ENCODE measurements around the gene PDE8A.

The PDE8A gene

GRCh38 chr15:84949043-84949442 lies 32.6 kb upstream of the PDE8A start:
- H3K36me3 ChIP-seq = no peaks in the 10 kb centered on the region
- no peaks in the 10 kb centered on the region for H3K9me3 ChIP-seq
- H3K27me3 ChIP-seq = no peaks in the 10 kb centered on the region
- peaks cover 0 to 43% (median 19%) of the 10 kb centered on the region in 4 donors for H3K4me1 ChIP-seq
- H3K27ac ChIP-seq = peak overlapping the region; percentile 49 to 62
- TF ChIP-seq CTCF (IDR thresholded peaks at IDR 0.05) = no peak
- no peak overlapping the region for H3K4me3 ChIP-seq
- no peak for DNase-seq
- intact Hi-C loops (cut with DNase I; ENCODE audit: low total_unique reads) = no loop called here

- TF ChIP-seq CTCF (IDR thresholded peaks at IDR 0.05) = no peak
- Histone ChIP-seq H3K4me1 (peaks cover 0 to 43% (median 19%) of the 10 kb centered on the region in 4 donors), H3K27ac (peak overlapping the region; percentile 49 to 62), H3K9me3 (no peaks in the 10 kb centered on the region), H3K36me3 (no peaks in the 10 kb centered on the region), H3K27me3 (no peaks in the 10 kb centered on the region), H3K4me3 (no peak overlapping the region)
- intact Hi-C loops (cut with DNase I; ENCODE audit: low total_unique reads) = no loop called here
- no peak for DNase-seq
These were observed 31.6 kb upstream of the PDE8A start for GRCh38 chr15:84949845-84950569.

- no peaks in the 10 kb centered on the region for H3K36me3 ChIP-seq
- H3K27me3 ChIP-seq = no peaks in the 10 kb centered on the region
- no peak for DNase-seq
- no peak for TF ChIP-seq CTCF (IDR thresholded peaks at IDR 0.05)
- no peaks in the 10 kb centered on the region for H3K9me3 ChIP-seq
- intact Hi-C loops (cut with DNase I; ENCODE audit: low total_unique reads) = no loop called here
- peak overlapping the region; percentile 49 to 62 for H3K27ac ChIP-seq
- H3K4me1 ChIP-seq = peaks cover 0 to 47% (median 23%) of the 10 kb centered on the region in 4 donors
- no peak overlapping the region for H3K4me3 ChIP-seq
These were observed 31.0 kb upstream of the PDE8A start for GRCh38 chr15:84950570-84951111.

GRCh38 chr15:84951736-84952135 lies 29.9 kb upstream of the PDE8A start:
- no peak for DNase-seq
- Histone ChIP-seq H3K36me3 (no peaks in the 10 kb centered on the region), H3K27ac (peak overlapping the region in 1 of 2 donors; percentile 62), H3K4me1 (peaks cover 0 to 48% (median 23%) of the 10 kb centered on the region in 4 donors), H3K9me3 (no peaks in the 10 kb centered on the region), H3K27me3 (no peaks in the 10 kb centered on the region), H3K4me3 (no peak overlapping the region)
- TF ChIP-seq CTCF (IDR thresholded peaks at IDR 0.05) = no peak
- intact Hi-C loops (cut with DNase I; ENCODE audit: low total_unique reads) = no loop called here

GRCh38 chr15:84953136-84953535 lies 28.5 kb upstream of the PDE8A start:
- no peak for TF ChIP-seq CTCF (IDR thresholded peaks at IDR 0.05)
- no peak overlapping the region for H3K4me3 ChIP-seq
- H3K9me3 ChIP-seq = no peaks in the 10 kb centered on the region
- peaks cover 0 to 37% (median 20%) of the 10 kb centered on the region in 4 donors for H3K4me1 ChIP-seq
- H3K27me3 ChIP-seq = no peaks in the 10 kb centered on the region
- no peak for DNase-seq
- intact Hi-C loops (cut with DNase I; ENCODE audit: low total_unique reads) = no loop called here
- H3K27ac ChIP-seq = no peak overlapping the region
- H3K36me3 ChIP-seq = no peaks in the 10 kb centered on the region

Data from tibial artery (tissue), 4 donors.